Left renal cortex interstitium (tissue), 4 donors: ENCODE data around the gene AZU1. TPM values are rescaled to one million over a fixed set of nuclear protein-coding genes. Genes with fewer than 3 reads are reported as not detected.
"Not testable (repeated sequence)": the region's sequence is repeated elsewhere in the genome, so short reads cannot be mapped to it uniquely, and the experiment has no call there.

ENCODE experiments used
- DNase-seq, 4 donors: peaks; one replicate each; pipeline ENCODE4 v3.0.0-alpha.2; 2013; ENCODE audit warnings: low read depth in 4 of 4, low spot score in 2 of 4, missing footprints in 1 of 4
- polyA plus RNA-seq, 4 donors: library from polyadenylated mRNA; unstranded; fragments of 120-200 nt; gene quantifications; one replicate each; pipeline ENCODE4 v1.2.1, GENCODE V29; 2013; ENCODE audit not compliant: insufficient read length in 4 of 4

AZU1 gene
- polyA plus RNA-seq, 4 donors = 1.0 to 3.4 (median 1.4) TPM

DNA sequence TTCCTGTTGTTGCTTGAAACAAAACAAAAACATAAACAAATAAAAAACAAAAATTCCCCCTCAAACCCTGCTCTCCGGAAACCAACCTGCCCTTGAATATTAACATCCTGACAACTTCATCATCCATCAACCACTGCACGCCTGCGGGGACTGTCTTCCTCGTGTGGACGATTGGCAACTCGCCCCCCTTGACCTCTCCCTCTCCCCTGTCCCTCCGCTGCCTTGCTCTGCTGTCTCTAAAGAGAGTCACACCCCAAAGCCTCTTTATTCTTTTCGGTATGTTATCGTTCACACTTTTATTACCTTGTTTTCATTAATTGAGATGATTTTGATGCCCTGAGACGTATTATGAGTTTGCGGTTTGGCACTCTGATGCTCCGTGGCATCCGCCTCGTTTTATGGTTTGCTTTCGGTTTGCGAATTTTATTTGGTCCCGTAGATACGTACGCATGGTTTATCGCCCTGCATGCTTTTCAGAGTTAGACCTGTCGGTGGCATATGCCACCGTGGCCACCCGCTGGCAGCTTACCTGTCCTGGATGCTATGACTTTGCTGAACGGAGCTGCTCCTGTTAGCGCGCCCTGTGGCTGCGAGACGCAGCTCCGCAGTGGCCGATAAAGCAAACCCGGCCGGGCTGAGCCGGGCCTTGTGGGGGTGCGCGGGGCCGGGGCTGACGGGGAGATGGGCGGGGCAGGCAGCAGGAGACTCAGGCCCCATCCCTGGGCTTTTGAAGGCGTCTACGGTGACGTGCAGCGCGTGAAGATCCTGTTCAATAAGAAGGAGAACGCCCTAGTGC lies 19.8 kb upstream of the AZU1 start:
- no peak for DNase-seq

DNA sequence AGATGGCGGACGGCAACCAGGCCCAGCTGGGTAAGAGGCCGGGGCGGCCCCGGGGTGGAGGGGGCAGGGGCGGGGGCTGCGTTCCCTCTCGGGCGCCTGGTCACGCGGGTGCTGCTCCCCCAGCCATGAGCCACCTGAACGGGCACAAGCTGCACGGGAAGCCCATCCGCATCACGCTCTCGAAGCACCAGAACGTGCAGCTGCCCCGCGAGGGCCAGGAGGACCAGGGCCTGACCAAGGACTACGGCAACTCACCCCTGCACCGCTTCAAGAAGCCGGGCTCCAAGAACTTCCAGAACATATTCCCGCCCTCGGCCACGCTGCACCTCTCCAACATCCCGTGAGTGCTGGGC lies 19.2 kb upstream of the AZU1 start:
- no peak for DNase-seq

DNA sequence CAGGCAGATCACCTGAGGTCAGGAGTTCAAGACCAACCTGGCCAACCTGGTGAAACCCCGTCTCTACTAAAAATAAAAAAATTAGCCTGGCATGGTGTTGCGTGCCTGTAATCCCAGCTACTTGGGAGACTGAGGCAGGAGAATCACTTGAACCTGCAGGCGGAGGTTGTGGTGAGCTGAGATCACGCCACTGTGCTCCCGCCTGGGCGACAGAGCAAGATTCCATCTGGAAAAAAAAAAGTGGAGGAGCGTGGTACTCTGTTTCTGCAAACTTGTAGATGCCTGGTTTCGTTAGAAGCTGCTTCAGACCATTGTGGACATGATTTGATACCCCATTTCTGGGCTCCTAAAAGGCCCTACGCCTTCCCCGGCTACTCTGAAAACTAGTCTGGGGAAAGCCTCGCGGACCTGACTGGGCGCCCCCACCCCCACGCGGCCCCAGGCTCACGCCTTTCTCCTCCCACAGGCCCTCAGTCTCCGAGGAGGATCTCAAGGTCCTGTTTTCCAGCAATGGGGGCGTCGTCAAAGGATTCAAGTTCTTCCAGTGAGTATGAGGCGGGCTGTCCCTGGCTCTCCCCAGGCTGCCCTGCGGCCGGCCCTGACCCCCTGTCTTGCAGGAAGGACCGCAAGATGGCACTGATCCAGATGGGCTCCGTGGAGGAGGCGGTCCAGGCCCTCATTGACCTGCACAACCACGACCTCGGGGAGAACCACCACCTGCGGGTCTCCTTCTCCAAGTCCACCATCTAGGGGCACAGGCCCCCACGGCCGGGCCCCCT lies 17.4 kb upstream of the AZU1 start:
- DNase-seq = no peak

DNA sequence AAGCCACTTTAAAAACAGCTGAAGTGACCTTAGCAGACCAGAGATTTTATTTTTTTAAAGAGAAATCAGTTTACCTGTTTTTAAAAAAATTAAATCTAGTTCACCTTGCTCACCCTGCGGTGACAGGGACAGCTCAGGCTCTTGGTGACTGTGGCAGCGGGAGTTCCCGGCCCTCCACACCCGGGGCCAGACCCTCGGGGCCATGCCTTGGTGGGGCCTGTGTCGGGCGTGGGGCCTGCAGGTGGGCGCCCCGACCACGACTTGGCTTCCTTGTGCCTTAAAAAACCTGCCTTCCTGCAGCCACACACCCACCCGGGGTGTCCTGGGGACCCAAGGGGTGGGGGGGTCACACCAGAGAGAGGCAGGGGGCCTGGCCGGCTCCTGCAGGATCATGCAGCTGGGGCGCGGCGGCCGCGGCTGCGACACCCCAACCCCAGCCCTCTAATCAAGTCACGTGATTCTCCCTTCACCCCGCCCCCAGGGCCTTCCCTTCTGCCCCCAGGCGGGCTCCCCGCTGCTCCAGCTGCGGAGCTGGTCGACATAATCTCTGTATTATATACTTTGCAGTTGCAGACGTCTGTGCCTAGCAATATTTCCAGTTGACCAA lies 16.7 kb upstream of the AZU1 start:
- DNase-seq = no peak

DNA sequence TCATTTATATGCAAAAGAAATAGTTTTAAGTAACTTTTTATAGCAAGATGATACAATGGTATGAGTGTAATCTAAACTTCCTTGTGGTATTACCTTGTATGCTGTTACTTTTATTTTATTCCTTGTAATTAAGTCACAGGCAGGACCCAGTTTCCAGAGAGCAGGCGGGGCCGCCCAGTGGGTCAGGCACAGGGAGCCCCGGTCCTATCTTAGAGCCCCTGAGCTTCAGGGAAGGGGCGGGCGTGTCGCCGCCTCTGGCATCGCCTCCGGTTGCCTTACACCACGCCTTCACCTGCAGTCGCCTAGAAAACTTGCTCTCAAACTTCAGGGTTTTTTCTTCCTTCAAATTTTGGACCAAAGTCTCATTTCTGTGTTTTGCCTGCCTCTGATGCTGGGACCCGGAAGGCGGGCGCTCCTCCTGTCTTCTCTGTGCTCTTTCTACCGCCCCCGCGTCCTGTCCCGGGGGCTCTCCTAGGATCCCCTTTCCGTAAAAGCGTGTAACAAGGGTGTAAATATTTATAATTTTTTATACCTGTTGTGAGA lies 16.1 kb upstream of the AZU1 start:
- DNase-seq = no peak

DNA sequence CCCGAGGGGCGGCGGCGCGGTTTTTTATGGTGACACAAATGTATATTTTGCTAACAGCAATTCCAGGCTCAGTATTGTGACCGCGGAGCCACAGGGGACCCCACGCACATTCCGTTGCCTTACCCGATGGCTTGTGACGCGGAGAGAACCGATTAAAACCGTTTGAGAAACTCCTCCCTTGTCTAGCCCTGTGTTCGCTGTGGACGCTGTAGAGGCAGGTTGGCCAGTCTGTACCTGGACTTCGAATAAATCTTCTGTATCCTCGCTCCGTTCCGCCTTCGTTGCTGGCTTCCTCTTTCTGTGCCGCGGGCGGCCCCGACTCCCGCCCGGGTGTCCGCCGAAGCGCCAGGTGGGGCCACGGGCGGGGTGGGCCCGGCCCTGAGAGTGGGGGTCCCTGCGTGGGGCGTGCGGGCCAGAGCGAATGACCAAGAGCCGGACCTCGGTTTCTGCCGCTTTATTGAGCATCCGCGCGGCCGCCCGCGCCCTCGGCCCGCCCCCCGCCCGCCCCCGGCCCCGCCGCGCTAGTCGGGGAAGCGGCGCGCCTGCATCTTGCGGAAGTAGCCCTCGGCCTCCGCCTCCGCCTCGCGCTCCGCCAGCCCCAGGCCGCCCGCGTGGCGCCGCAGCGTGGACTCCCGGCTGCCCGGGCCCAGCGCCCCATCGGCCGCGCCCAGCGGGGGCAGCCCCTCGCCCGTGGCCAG lies 15.4 kb upstream of the AZU1 start:
- no peak for DNase-seq

DNA sequence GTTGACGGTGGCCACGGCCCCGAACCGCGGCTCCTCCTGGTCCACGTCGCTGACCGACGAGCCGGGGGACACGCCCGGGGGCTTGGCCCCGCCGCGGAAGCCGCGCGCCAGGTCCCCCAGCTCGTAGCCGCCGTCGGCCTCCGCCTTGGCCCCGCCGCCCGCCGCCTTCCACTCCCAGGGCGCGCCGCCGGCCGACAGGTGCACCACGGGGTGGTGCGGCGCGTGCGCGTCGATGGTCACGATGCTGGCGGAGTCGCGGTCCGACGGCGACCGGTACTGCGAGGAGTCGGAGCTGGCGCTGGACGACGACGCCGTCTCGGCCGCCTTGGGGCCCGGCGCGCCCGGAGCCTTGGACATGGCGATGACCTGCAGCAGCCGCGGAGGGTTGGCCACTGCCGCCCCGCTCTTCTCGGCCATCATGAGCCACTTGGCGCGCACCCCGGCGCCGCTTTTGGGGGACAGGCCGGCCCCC lies 14.9 kb upstream of the AZU1 start:
- DNase-seq = no peak

DNA sequence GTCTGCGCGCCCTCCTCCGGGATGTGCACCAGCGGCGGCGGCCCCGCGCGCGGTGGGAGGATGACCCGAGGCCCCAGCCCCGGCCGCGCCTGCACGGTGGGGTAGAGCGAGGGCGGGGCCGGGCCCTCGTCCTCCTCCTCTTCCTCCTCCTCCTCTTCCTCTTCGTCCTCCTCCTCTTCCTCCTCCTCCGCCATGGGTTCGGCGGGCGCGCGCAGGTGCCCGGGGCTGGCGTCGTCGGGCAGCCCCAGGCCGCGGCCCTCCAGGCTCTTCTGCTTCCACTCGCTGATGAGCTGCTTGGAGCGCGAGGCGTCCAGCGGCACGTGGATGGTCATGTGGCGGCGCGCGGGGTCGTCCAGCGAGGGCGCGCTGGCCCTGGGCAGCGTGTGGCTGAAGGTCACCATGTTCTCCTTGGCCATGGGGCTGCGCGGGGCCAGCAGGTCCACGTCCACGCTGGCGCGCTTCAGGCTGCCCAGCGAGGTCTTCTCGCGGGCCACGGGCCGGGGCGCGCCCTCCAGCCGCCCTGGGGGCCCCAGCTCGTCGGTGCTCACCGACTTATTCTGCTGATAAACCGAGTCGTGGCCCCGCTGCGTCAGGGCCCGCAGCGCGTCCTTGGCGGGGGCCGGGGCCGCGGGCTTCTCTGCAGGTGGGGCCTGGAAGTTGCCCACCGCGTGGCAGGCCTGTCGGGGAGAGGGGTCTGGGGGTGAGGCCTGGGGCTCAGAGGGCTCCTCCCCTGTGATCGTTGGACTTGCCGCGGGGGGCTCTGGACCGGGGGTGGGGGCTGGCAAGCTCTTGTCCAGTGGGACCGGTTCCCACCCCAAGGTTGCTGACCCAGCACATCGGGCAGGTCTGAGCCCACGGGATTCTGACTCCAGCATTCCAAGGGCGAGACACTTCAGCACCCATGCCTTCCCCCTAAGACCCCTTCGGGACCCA lies 14.2 kb upstream of the AZU1 start:
- DNase-seq = no peak

DNA sequence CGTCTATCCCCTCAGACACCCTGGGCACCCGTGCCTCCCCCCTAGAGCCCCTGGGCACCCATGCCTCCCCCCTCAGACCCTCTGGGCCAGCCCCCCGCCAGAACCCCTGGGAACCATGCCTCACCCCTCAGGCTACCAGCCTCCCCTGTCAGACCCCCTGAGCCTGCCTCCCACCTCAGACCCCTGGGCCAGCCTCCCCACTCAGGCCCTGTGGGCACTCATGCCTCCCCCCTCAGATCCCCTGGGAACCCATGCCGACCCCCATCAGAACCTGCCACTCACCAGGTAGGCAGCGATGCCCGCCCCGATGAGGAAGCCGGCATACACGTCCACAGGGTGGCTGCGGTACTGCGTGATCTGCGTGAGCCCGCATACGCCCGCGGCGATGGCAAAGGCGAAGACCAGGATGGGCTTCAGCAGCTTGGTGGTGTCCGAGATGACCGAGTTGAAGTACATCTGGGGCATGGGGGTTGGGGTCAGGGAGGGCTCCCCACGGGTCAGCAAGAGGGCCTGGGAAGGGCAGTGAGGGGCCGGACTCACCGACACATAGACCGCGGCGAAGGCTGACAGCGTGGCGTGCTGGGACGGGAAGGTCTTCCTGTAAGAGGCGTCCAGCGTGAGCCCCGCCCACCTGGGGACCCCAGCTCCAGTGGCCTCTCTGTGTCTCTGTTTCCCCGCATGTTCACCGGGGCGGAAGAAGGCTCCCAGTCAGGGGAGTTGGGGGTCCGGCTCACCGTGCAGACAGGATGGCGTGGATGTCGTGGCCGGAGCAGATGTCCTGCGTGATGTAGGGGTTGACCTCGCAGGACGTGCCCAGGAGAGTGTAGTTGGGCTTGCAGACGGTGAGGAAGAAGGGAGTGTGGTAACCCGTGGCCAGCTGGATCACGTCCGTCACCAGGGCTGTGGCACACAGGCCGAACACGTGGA lies 13.2 kb upstream of the AZU1 start:
- no peak for DNase-seq

DNA sequence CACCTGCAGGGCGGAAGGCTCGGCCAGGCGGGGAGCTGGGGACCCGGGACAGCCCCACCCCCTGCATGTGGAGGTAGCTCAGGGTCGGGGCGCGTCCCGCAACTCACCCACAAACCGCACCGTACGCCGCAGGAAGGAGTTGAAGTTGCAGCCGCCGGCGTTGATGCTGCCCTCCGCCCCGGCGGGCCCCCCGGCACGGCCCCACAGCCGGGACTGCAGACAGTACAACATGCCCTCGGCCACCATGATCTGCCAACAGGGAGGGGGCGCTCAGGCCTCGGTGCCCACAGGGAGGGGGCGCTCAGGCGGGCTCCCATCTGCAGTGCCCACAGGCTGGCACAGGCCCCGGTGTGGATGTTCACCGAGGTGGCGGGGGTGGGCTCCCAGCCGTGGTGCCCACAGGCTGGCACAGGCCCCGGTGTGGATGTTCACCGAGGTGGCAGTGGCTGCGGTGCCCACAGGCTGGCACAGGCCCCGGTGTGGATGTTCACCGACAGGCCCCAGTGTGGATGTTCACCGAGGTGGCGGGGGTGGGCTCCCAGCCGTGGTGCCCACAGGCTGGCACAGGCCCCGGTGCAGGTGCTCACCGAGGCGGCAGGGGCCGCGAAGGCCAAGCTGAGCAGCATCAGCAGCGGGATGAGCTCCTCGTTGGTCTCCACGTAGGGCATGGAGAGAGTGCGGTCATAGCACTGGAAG lies 12.4 kb upstream of the AZU1 start:
- no peak for DNase-seq

DNA sequence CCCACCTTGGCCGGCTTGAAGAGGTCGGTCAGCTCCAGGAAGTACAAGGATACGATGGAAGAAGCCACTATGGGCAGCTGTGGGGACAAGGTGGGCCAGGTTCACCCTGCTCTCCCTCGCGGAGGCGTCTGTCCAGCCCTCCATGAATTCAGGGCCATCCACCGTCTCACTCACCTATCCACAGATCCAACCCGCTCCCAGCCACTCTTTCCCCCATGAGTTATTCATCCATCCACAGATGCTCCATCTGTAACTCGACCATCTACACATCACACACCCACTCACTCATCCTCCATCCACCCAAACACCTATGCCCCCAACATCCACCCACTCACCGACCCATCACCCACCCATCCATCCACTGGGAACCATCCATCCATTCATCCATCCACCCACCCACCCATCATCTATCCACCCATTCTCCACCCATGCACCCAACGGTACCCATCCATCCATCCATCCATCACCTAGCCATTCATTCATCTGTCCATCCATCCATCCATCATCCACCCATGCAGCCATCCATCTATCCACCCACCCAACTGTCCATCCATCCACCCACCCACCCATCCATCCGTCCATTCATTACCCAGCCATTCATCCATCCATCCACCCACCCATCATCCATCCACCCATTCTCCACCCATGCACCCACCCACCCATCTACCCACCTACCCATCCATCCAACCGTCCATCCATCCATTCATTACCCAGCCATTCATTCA lies 11.7 kb upstream of the AZU1 start:
- DNase-seq = no peak

DNA sequence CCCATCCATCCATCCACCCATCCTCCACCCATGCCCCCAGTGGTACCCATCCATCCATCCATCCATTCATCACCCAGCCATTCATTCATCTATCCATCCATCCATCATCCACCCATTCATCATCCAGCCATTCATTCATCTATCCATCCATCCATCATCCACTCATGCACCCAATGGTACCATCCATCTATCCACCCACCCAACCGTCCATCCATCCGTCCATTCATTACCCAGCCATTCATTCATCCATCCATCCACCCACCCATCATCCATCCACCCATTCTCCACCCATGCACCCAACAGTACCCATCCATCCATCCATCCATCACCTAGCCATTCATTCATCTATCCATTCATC lies 11.2 kb upstream of the AZU1 start:
- no peak for DNase-seq

DNA sequence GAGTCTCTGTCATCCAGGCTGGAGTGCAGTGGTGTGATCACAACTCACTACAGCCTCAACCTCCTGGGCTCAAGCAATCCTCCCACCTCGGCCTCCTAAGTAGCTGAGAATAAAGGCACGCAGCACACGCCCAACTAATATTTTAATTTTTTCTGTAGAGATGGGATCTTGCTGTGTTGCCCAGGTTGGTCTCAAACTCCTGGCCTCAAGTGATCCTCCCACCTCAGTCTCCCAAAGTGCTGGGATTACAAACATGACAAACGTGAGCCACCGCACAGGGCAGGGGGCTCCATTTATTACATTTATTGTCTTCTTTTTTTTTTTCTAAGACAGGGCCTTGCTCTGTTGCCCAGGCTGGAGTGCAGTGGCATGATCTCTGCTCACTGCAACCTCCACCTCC lies 7.4 kb upstream of the AZU1 start:
- DNase-seq = not testable (repeated sequence)

DNA sequence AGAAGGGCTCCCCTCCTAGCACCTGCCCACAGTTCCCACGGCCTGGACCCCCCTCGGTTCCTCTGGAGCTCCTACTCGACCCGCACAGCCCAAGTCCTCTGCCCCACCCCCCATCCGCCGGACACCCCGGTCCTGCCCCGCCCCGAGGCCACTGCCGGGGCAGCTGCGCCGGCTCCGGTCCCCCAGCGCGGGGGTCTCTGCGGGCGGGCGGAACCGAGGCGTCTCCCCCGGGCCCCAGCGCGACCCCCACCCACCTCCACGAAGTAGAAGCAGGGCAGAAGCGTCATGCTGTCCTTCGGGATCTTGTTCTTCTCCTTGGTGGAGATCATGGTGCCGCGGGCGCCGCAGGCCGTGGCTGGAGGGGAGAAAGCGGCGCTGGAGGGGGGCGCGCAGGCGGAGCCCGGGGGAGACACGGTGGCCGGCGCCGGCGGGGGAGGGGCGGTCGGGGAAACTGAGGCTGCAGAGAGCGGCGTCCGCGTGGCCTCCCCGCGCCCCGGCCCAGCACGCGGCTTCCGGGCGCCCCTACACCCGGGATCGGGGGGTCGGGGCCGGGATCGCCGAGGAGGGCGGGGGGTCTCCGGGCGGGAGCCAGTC lies 6.3 kb upstream of the AZU1 start:
- no peak for DNase-seq

DNA sequence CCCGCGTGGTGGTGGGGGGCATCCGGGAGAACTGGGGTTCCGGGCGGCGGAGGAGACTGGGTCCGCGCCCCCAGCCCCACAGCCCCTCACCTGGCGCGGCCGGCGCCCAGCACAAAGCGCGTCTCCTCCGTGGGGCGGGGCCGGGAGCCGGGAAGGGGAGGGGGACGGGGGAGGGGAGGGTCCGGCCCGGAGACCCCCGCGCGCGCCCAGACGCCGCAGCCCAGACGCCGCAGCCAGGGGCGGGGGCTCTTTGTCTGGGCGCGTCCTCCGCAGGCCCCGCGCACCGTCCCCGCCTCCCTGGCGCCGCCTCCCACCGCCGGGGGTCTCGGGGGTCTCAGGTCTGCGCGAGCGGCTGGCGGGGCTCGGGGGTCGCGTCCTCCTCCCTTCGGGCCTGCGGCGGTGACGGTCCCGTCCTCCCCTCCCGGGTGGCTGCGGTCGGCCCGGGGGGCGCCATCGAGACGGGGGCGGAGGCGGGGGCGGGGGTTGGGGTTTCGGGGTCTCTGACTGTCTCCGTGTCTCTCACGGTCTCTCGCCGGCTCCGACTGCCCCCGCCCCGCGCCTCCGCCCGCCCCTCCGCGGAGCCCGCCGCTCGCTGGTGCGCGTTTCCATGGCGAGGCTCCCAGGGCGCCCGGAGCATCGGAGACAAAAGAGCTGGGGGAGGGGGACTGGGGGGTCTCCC lies 5.7 kb upstream of the AZU1 start, which contains the start of gene PLPPR3:
PLPPR3 (minus strand) TSS at position 131 of the 679 bp plus-strand sequence. CDS start 396 bp downstream, outside the sequence.
- DNase-seq = no peak

DNA sequence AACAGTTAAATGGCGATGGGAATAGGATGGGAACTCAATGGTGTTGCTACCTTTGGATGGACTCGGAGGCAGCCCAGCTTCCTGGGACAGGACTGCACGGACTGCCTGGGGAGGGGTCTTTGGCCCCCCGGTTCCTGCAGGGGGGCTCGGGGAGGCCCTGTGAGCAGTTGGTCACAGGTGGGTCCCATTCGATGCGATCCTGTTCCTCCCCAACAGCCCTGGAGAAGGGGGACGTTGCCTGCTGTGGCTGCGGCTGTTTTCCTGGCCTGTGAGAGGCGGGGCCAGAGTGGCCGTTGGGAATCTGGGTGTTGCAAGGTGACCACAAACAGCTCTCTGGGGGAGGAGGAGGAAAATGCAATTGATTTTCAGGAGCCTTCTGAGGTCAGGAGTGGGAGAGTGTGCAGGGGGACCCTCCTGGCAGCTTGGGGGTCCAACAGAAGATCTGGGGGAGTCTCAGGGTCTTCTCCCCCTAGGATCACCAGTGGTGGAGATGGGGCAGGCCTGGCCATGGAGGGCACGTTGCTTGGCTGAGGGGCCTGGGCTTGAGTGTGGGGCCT lies 4.0 kb upstream of the AZU1 start:
- no peak for DNase-seq
